ENCODE results near the gene HES7. TPM values are rescaled to one million over a fixed set of nuclear protein-coding genes. Genes with fewer than 3 reads are reported as not detected.

HES7 gene
- total and polyA plus RNA-seq, 7 donors = 0.16 TPM; not detected in 6

DNA sequence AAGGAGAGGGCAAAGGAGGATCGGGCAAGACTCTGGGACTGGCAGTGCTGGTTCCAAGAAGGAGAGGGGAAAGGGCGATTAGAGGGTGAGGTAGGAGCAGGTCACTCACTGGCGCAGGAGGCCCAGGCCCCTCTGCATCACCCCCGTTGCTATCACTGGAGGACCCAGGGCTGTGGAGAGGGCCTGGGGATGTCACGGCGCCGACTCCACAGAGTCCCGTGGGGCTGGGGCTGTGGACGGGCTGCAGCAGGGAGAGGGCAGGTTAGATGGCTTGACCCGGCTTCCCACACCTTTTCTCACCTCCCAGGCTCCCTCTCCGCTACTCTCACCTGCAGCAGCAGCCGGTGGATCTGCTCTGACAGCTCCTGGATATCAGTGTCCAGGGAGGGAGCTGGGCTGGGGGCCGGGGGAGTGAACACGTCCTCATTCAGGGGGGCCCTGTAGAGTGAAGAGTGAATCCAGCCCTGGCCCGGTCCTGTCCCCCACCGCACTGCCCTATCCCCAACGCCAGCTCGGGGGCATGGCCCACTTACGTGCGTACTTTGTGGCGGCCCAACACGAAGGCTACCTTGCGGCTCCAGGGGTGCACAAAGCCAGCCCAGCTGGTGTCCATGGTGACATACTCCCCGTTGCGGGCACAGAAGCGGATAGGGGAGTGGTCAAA is 23.4 kb upstream of the HES7 start:
- Histone ChIP-seq H3K27ac (peak overlapping the region; percentile 99 to 100 (median 100)), H3K4me3 (no peak overlapping the region), H3K9me3 (no peaks in the 10 kb centered on the region), H3K36me3 (peaks cover 83 to 86% (median 85%) of the 10 kb centered on the region in 4 donors), H3K4me1 (peaks cover 0 to 61% (median 40%) of the 10 kb centered on the region in 4 donors), H3K27me3 (no peaks in the 10 kb centered on the region)
- peak in 1 of 4 donors; percentile 18 for TF ChIP-seq POLR2AphosphoS5 (IDR thresholded peaks at IDR 0.05)
- TF ChIP-seq EP300 (IDR thresholded peaks at IDR 0.05) = no peak
- intact Hi-C loops (cut with DNase I) = no loop called here
- DNase-seq = peak; percentile 75
- 91 to 95% methylated on average over 26 of the region's 26 CpGs for WGBS, 2 donors

DNA sequence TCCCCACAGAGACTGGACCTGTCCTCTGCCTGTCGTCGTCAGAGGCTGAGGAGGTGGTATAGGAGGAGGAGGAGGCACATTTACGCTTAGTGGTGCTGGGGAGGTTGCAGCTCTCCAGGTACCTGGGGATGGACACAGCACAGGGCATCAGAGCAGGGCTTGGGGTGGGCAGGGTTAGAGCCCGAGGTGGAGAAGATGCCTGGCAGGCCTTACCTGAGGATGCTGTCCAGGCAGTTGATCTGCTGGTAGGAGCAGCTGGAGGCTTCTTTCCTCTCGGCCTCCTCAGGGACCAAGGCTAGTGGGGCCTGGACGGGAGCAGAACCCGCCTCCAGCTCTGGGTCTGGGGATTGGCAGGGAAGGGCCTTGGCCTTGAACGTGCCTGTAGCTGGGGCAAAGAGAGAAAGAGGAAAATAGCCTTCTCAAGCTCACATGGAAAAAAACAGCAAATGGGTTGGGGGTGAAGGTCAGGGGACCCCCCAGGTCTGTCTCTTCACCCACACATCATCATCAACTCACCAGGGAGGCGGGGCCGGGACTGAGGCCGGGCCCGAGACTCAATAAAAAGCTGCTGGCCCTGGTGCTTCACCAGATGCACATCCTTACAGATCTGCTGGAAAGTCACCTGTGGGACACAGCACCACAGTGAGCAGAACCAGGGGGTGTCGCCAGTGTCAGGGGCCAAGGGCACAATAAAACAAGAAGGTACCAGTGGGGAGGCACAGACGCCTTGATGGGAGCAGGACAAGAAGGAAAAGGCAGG is 22.7 kb upstream of the HES7 start:
- Histone ChIP-seq H3K27ac (peak overlapping the region; percentile 99 to 100 (median 100)), H3K27me3 (no peaks in the 10 kb centered on the region), H3K4me1 (peaks cover 0 to 63% (median 40%) of the 10 kb centered on the region in 4 donors), H3K36me3 (peaks cover 90 to 93% (median 92%) of the 10 kb centered on the region in 4 donors), H3K9me3 (no peaks in the 10 kb centered on the region), H3K4me3 (no peak overlapping the region)
- TF ChIP-seq, protein P1, sequence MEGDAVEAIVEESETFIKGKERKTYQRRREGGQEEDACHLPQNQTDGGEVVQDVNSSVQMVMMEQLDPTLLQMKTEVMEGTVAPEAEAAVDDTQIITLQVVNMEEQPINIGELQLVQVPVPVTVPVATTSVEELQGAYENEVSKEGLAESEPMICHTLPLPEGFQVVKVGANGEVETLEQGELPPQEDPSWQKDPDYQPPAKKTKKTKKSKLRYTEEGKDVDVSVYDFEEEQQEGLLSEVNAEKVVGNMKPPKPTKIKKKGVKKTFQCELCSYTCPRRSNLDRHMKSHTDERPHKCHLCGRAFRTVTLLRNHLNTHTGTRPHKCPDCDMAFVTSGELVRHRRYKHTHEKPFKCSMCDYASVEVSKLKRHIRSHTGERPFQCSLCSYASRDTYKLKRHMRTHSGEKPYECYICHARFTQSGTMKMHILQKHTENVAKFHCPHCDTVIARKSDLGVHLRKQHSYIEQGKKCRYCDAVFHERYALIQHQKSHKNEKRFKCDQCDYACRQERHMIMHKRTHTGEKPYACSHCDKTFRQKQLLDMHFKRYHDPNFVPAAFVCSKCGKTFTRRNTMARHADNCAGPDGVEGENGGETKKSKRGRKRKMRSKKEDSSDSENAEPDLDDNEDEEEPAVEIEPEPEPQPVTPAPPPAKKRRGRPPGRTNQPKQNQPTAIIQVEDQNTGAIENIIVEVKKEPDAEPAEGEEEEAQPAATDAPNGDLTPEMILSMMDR (IDR thresholded peaks at IDR 0.05) = no peak
- no peak for TF ChIP-seq EP300 (IDR thresholded peaks at IDR 0.05)
- TF ChIP-seq POLR2A (IDR thresholded peaks at IDR 0.05) = no peak
- peak in 1 of 4 donors; percentile 23 for TF ChIP-seq POLR2AphosphoS5 (IDR thresholded peaks at IDR 0.05)
- peak; percentile 64 for DNase-seq
- WGBS, 2 donors = 95% methylated on average over 14 of the region's 14 CpGs
- intact Hi-C loops (cut with DNase I) = no loop called here

DNA sequence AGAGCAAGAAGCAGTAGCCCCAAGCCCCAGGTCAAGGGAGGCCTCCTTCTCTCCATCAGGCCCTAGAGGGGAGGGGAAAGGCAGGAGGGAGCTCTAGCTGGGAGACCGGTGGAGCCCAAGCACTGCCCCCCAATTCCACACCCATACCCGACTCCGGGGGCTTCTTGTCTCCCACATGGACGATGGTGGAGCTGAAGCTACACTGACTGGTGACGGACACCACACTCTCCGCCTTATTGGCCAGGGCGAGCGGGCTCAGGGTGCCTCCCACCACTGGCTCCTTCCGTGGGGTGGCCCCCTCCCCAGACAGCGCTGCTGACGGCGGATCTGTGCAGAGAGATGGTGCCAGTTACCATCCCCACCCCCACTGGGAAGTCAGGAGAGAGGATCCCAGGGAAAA is 21.9 kb upstream of the HES7 start:
- H3K9me3 ChIP-seq = no peaks in the 10 kb centered on the region
- intact Hi-C loops (cut with DNase I) = no loop called here
- no peak overlapping the region for H3K4me3 ChIP-seq
- WGBS, 2 donors = 96% methylated on average over 12 of the region's 12 CpGs
- H3K27ac ChIP-seq = peak overlapping the region; percentile 99 to 100 (median 100)
- no peaks in the 10 kb centered on the region for H3K27me3 ChIP-seq
- no peak for TF ChIP-seq EP300 (IDR thresholded peaks at IDR 0.05)
- TF ChIP-seq POLR2AphosphoS5 (IDR thresholded peaks at IDR 0.05) = no peak
- TF ChIP-seq, protein P1 (IDR thresholded peaks at IDR 0.05) = no peak
- TF ChIP-seq POLR2A (IDR thresholded peaks at IDR 0.05) = no peak
- peaks cover 97 to 100% (median 99%) of the 10 kb centered on the region in 4 donors for H3K36me3 ChIP-seq
- peaks cover 0 to 58% (median 40%) of the 10 kb centered on the region in 4 donors for H3K4me1 ChIP-seq
- DNase-seq = peak; percentile 69

DNA sequence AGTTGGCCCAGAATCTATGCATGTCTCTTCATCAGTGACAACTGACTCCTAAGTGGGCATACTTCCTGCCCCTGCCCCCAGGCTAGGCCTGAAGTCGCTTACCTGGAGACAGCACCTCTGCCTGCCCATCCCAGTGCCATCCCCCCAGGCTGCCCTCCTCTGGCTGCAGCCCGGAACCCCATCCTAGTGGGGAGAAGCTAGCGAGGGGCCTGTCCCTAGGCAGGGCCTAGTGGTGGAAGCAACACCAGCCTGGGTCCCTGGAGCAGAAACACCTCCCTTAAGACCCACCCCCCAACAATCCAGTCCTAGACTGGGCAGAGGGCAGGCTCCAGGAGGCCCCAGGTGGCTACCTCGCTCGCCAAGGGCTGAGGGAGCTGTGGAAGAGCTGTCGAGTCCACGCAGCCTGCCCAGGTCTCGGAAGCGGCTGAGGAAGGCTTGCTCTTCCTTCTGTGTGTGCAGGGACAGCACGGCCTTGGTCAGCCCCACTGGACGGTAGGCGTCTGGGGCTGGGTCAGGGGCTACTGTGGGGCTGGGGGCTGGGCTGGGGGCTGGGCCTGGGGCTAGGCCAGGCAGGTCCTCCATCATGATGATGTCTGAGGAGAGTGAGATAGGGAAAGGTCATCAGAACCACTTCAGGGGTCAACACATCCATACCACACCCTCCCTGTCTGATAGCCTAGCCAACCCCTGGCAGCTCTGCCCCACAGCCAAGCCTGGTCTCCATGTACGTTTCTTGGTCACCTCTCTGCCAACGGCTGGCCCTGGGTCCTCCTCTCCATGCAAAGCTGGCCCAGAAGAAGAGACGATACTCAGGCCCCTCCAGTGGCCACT is 20.7 kb upstream of the HES7 start:
- 95% methylated on average over 15 of the region's 15 CpGs for WGBS, 2 donors
- H3K36me3 ChIP-seq = peaks cover 99 to 100% (median 100%) of the 10 kb centered on the region in 4 donors
- intact Hi-C loops (cut with DNase I) = no loop called here
- peak; percentile 68 for DNase-seq
- peaks cover 0 to 58% (median 39%) of the 10 kb centered on the region in 4 donors for H3K4me1 ChIP-seq
- TF ChIP-seq POLR2A (IDR thresholded peaks at IDR 0.05) (no peak), POLR2AphosphoS5 (IDR thresholded peaks at IDR 0.05) (peak in 3 of 4 donors; percentile 5 to 51 (median 13))
- H3K9me3 ChIP-seq = no peaks in the 10 kb centered on the region
- no peaks in the 10 kb centered on the region for H3K27me3 ChIP-seq
- no peak overlapping the region for H3K4me3 ChIP-seq
- peak overlapping the region; percentile 58 to 100 (median 92) for H3K27ac ChIP-seq

DNA sequence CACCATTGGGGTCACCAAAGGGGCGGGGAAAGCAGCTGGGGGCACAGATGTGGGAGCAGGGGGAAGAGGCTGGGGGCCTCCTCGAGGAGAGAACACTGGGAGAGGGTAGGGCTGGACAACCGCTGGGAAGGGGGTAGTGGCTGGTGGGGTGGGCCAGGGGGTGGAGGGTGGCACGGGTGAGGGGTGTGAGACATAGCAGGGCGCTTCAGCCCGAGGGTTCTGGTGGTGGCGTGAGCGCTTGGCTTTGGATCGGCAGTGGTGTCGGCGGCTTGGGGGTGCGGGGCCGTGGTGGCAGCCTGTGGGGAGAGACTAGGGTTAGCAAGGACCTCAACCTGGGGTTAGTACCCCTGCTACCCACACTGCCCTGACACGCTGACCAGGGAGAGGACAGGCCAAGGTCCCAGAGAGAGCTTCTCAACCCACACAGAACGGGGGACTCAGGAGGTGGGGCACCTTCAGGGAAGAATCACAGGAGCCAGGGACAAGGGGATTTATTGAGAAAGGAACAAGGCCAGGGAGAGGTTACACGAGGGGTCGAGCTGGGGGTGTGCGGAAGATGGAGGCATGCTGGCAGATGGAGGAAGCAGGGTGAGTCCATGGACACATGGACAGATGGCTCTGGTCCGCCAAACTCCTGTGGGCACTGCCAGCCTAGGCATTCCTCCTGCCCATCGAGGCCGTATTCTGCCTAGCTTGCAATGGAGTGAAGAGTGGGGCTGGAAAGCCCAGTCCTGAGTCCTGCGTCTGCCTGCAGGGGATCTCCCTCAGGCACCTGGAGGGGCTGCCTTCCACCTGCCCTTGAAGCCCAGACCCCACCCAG is 19.9 kb upstream of the HES7 start:
- H3K9me3 ChIP-seq = no peaks in the 10 kb centered on the region
- no peak for DNase-seq
- peaks cover 93 to 97% (median 94%) of the 10 kb centered on the region in 4 donors for H3K36me3 ChIP-seq
- 94 to 95% methylated on average over 22 of the region's 22 CpGs for WGBS, 2 donors
- intact Hi-C loops (cut with DNase I) = no loop called here
- TF ChIP-seq EP300 (IDR thresholded peaks at IDR 0.05) = no peak
- TF ChIP-seq POLR2AphosphoS5 (IDR thresholded peaks at IDR 0.05) = peak; percentile 32 to 66 (median 57)
- H3K4me3 ChIP-seq = no peak overlapping the region
- no peaks in the 10 kb centered on the region for H3K27me3 ChIP-seq
- peaks cover 0 to 57% (median 40%) of the 10 kb centered on the region in 4 donors for H3K4me1 ChIP-seq
- H3K27ac ChIP-seq = peak overlapping the region; percentile 58 to 100 (median 92)

All from sigmoid colon (tissue), 7 donors.